RKO (cell line): ENCODE data around the gene OR51L1.
"Not testable (repeated sequence)": the region's sequence is repeated elsewhere in the genome, so short reads cannot be mapped to it uniquely, and the experiment has no call there.

Source experiments
- DNase-seq: peaks from one replicate; pipeline ENCODE4 v3.0.0-alpha.2; 2016; ENCODE audit warnings: low spot score

OR51L1 gene, protein sequence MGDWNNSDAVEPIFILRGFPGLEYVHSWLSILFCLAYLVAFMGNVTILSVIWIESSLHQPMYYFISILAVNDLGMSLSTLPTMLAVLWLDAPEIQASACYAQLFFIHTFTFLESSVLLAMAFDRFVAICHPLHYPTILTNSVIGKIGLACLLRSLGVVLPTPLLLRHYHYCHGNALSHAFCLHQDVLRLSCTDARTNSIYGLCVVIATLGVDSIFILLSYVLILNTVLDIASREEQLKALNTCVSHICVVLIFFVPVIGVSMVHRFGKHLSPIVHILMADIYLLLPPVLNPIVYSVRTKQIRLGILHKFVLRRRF

DNA sequence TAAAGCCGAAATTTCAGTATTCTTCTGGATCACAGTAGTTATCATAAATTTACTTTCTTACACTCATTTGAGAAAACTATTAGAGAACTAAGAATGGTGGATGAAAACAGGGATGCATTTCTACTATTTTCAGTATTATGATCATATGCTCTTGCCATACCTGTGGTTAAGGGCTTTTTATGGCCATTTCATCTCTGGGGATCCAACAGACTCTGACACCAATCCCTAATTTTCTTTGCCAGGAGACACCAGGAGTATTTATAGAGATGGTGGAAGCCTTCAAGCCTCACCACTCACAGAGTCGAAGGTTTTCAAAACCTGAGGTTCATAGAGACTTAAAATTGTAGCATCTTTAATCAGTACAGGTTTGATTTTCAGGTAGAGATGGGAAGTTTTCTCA lies at the start of gene OR51L1:
Gene OR51L1 (plus strand): TSS at position 301 of the 400 bp plus-strand sequence. CDS start 4,132 bp downstream, outside the sequence.
- no peak for DNase-seq

DNA sequence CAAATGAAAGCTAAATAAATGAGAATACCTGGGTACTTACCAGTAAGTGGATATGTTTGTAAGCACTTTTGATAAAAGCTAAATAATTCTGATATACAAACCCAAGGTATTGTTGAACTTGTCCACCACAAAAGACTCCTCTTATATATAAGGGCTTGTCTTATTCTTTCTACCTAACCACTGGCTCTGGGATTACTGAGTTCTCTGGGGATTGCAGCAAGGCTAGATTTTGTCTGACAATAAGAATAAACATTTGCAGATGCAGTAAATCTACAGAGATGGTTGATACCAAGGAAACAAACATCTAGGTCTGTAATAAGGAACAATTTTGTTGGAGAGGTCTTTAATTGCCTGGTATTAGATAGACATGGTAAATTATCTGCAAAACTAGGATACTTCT lies 47.1 kb upstream of the OR51L1 start, which contains the start of gene OR51A4:
Gene OR51A4 (minus strand): TSS at position 101 of the 400 bp plus-strand sequence. CDS start 505 bp downstream, outside the sequence.
- DNase-seq, result no peak

DNA sequence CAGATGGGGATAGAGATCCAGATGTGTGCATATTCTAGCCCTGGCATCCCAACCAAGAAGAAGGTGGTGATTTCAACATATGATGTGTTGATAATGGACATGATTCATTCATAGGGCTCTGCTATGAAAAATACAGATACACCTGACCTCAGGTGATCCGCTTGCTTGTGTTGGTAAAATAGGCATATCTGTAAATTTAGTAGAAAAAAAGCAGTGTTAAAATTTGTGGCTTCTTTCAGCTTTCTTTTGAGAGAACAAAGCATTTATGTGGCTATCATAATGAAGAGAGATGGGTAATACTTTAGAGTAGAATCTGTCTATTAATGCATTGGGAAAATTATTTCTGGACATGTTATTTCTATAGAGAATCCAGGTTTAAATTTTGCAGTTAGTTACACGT lies 39.0 kb upstream of the OR51L1 start, which contains the start of gene OR51A2:
Gene OR51A2 (minus strand): TSS at position 101 of the 400 bp plus-strand sequence. CDS start 0 bp downstream, at position 101.
- DNase-seq, result not testable (repeated sequence)

DNA sequence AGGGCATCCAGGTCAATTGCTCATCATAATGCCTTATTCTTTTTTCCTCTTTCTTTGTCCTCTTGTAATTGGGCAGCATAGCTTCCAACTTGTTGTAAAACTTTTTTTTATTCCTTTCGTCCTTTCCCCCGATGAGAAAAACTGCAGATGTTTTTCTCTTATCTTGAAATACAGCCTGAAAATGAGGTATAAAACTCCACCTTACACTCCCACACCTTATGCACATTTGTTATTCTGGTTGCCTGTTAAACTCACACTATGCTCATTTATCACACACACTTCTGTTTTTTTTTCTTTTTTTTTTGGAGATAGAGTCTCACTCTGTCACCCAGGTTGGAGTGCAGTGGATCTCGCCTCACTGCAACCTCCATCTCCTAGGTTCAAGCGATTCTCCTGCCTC lies 37.3 kb upstream of the OR51L1 start:
- DNase-seq, result no peak

DNA sequence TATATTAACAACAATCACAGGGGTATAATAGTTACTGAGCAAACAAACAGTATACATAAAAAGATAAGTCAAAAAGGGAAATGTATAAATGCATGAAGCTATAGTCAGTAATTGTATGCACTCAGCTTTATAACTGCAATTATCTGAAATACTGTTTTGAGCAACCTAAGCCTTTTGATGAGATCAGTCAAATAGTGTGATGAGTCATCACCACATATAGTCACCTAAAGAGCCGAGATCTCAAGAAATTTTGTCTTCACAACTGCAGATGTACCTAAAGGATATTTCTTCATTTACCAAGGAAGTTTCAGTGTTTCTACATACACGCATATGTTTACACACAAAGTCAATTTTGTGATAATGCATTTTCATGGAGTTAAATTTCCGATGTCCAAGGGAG lies 33.8 kb upstream of the OR51L1 start:
- DNase-seq, result peak; percentile 21

DNA sequence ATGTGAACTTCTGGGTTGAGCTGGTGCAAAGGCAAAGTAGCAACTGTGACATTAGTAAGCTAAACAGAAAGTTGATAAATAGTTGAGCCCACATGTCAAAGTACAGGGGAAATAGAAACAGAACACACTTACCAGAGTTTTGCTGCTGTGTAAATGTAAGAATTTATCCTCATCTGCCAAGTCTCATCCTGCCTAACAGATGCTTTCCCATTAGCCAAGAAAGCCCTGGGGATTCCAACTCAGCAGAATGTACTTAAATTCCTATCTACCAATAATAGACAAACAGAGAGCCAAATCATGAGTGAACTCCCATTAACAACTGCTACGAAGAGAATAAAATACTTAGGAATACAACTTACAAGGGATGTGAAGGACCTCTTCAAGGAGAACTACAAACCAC lies 31.8 kb upstream of the OR51L1 start:
- DNase-seq, result no peak

DNA sequence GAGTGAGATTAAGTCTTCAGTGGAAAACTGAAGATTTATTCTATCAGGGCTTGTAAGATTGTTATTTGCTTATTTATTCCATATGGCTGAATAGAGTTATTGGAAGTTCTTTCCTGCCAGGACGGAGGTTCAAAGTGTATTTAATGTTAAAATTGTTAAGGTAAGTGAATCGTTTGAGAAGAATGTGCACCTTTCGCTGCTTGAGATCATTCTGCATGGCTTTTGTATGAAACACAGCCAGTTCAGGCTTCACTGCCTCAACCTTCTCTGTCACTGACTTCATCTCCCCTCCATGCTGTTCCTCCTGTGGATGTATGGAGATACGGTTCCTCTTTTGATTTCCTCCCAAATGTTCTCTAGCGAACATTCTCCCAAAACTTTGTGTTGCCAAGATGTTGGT lies 19.2 kb upstream of the OR51L1 start:
- DNase-seq, result no peak

DNA sequence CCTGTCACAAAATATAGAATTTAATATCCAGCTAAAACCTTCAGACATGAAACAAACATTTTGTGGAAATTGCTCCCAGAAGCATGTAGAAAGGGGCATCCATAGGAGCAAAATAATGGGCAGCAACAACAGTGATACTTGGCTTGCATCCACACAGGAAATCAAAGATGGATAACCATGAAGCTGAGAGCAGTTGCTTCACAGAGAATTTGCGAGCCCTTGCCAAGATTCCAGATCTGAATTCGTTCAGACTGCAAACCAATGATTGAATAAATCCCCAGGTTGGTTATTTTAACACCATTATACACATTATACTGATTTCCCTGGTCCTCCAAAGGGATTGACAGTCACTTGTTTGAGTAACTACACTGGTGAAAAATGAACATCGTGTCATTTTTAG lies 15.6 kb upstream of the OR51L1 start:
- no peak for DNase-seq

DNA sequence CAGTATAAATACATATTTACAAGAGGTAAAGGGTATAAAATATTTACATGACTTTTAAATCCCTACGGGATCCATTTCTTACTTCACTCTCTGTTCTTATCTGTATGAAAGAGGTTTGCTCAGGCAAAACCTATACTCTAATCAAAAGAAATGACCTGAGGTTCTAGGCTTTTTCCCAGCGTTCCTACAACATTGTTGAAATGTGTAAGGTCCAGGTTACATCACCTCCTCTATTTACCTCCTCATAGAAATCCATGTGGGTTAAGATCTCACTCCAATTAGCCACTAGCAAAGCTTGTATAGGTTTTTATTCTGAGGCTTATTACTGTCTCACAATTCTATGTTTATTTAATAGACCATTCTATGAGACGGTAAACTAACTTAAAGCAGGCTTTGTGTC lies 12.0 kb upstream of the OR51L1 start:
- no peak for DNase-seq

DNA sequence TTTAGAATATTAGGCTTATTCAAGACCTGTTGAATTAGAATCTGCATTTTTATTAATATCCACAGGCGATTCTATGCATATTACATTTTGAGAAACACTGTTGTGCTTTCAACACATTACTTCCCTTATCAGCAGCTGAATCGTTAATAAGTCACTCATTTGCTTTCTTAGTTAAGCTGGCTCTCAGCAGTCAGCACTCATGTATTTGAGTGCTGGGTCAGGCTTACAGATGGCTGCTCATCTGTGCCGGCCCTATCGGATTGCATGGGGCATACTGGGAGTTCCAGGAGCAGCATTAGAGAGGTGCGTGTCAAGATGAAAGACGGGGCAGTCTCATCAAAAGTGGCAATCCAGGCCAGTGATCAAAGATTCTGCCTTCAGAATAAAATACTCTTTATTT lies 10.8 kb upstream of the OR51L1 start:
- no peak for DNase-seq

DNA sequence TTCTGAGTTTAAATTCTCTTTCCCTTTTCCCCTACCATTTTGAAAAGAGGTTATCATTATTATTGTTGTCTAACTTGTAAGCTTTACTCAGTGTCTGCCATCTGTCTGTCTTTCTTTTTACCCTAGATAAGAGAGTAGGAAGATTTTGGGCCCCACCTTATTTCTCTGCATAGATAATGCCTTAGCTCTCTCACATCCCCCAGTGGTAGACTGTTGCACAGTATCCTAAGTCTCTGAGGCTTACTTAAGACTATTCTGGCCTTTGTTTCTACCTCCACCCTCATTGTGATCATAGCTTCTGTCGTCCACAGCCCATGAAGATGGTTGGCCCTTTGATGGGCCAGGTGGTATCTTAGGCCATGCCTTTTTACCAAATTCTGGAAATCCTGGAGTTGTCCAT lies 3.6 kb upstream of the OR51L1 start:
- peak; percentile 12 for DNase-seq

DNA sequence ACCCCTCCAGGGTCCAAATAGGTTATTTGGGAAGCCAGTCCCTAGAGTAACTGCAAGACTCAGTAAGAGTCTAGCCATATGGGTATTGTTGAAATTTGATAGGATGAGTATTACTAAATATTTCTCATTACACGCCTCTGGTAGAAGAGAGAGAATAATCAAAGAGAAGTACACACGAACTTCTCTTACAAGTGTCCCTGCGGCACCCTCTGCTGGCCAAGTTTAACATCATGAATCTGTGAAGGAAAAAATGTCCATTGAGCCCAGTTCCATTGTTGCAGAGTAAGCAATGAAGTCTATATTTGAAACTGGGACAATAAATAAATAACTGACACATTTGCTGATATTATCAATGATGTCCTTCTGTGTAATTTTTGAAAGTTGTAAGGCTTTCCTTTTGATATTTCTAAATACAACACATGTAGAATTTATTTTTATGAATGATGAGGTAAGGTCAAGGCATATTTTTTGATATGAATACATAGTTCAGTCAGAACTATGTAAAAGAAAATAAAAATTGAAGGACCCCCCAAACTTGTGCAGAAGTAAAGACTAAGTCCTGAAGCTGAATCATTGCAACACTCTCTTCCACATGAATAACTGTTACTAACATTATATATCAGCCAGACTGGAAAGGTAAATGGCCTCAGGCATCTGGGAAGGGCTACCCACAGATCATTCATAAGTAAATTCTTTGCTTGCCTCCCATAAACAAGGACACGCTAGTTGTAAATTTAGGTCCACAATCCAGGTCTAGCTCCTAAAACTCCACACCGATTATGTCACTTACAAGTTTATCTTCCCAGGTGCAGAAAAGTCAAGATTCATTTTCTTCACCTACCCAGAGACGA lies 10.0 kb downstream of the OR51L1 start:
- peak; percentile 62 for DNase-seq

DNA sequence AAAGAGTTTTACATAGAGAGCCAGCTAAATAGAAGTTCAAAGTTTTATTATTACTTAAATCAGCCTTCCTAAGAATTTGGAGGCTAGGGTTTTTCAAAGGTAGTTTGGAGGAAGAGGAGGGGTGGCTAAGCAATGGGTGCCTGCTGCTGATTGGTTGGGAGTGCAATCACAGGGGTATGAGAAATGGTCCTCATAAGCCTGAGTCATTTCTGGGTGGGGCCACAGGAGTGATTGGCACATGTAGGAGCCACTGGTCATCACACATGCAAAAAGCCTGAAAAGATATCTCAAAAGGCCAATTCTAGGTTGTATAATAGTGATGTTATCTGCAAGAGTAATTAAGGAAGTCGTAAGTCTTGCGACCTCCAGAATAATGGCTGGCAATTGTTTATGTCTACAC lies 12.9 kb downstream of the OR51L1 start:
- peak; percentile 15 for DNase-seq

DNA sequence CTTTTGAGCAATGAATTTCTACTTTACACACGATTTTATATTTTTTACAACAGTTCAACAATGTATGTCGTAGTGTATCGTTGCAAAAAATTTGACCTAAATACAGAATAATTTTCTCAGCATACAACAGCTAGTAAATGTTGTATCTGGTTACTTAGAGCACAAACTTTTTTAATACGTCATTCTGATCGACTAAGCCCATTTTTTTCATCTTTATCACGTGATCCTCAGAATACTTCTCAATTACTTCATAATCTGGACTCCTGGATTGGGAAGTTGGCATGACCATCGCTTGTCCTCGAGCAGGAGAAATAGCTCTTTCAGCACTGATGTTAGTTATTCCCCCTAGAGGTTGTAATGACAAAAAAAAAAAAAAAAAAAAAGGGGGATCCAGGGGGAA lies 16.6 kb downstream of the OR51L1 start:
- DNase-seq, result no peak

DNA sequence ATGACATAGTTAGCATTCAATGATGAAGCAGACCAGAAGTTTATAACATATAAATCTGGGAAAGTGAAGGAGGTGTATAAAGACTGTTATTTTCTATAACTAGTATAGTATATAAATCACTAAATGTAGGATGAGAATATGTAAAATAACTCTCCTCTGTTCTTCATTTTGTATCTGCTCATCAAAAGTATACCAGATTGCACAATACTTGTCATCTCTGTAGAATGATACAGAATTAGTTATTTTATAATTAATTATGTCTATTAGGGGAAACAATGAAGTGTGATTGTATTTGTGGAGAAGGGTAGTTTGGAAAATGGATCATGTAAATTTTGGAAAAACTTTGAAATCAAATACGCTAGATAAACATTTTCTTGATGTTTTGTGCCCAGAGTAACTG lies 18.4 kb downstream of the OR51L1 start:
- no peak for DNase-seq

DNA sequence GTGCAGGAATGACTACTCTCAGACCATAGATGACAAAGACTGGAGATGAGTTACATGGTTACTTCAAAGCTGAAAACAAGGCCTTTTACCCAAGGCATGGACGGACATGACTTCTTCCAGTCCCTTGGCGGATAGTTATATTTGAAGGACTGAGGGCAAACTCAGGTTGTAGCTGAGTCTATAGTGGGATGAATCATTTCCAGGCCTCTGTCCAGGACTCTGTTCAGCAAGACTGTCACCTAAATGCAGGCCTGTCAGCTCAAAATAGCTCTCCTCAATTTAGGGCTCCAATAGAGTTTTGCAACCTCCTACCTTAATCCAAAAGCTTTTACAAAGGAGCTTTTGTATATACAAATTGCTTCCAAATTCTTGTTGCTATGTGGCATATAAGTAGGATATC lies 27.3 kb downstream of the OR51L1 start:
- no peak for DNase-seq

DNA sequence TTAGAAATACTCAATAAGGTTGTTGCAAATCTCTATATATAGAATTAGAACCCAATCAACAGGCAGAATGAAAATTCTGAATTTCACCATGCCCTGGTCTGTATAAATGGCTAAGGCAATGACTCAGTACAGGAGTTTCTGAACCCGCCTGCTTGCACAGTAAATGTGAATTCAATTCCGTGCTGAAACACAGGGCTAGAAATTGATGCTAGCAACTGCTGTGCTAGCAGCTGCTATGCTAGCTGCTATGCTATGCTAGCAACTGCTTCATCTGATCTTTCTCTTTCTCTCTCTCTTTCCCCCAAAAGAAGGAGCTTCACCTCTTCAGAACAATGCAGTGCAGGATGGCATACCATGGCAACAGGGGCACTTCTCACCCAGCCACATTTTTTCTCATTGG lies 42.0 kb downstream of the OR51L1 start:
- no peak for DNase-seq

DNA sequence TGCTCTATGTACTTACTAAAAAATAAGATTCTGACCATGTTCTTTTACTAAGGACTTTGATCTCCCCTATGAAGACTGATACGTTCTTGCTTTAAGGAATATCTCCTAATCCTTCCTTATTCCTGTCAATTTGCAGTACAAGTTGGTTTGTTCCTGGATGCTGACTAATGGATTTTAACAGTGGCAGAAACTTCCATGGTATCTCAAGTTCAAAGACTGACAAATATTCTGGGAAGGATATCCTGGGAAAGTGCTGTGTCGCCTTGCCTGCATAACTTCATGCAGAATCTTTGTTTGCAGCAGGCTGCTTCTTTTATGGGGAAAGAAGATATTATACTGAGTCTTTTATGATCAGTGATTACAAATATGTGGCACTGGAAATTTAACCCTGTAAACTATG lies 43.3 kb downstream of the OR51L1 start:
- no peak for DNase-seq

DNA sequence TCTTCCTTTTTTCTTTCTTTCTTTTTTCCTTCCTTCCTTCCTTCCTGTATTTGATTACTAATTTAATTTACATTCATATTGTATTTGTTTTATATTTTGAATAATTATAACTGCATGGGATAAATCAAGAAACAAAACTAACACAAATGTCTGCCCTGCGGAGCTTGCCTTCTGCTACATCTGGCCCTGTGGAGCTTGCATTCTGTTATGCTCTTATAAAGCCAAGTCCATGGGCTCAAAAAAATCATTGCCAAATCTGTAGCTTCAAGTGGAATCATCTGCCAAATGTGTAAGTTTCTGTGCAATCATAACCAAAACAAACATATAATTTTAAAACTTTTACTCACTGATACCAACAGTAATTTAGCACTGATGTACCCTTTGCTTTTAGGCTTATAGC lies 43.7 kb downstream of the OR51L1 start:
- no peak for DNase-seq

DNA sequence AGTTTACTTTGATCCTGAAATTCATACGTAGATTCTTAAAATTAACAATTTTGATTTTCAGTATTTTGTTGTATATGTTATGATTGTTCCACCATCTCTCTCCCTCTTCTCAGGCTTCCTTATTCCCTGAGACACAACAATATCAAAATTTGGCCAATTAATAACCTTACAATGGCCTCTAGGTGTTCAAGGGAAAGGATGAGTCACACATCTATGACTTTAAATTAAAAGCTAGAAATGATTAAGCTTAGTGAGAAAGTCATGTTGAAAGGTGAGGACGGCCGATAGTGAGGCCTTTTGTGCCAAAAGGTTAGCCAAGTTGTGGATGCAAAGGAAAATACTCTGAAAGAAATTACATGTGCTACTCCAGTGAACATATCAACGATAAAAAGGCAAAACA lies 46.2 kb downstream of the OR51L1 start:
- no peak for DNase-seq

DNA sequence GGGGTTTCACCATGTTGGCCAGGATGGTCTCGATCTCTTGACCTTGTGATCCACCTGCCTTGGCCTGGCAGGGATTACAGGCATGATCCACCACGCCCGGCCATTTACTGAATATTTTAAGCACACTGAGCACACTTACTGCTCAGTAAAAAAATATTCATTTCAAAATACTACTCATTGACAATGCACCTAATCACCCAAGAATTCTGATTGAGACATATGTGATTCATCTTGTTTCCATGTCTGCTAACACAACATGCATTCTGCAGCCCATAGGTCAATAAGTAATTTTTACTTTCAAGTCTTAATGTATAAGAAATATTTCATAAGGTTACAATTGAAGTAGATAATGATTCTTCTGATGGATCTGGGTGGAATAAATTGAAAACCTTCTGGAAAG lies 47.4 kb downstream of the OR51L1 start:
- peak; percentile 1 for DNase-seq

DNA sequence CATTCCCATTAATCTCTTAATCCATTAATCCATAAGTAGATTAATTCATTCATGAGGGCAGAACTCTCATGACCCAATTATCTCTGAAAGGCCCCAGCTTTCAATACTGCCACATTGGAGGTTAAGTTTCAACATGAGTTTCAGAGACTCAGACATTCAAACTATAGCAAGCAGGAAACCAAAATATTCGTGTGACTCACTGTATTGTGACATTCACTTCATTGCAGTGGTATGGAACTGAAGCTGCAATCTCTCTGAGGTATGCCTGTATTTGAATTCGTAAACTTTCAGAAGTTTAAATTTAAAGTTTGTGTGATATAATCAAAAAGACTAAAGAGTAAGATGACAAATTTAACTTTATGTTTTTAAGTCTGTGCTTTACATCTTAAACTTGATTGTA lies 48.7 kb downstream of the OR51L1 start:
- DNase-seq, result peak; percentile 2

DNA sequence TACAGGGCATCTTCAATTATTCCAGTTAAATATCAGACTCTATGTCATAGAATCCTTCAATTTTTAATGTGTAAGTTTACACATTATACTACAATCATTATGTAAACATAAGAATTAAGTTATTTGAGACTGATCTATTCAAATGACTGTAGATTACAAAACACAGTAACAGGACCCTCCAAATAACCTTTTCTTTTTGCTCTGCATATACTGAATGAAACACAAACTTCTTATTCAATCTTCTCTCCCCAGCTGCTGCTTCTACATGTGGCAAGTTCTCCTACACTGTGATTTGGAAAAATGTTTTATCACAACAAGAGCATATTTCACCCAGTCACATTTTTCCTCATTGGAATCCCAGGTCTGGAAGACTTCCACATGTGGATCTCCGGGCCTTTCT lies 51.6 kb downstream of the OR51L1 start, which contains the start of gene OR52J3:
Gene OR52J3 (plus strand): TSS at position 301 of the 400 bp plus-strand sequence. CDS start 0 bp downstream, at position 301.
- no peak for DNase-seq
